Stimulated activated CD8-positive, alpha-beta memory T cell treated with anti-CD3 and anti-CD28 coated beads, Interleukin-7, amount 100 ng/mL, for 1 hour (primary cell): Measurements from ENCODE around the gene KLHL30.

Experiments used
- DNase-seq, 2 donors: peaks; one replicate each; pipeline ENCODE4 v3.0.0-alpha.2; 2020; ENCODE audit warnings: low read depth in 2 of 2

The KLHL30 gene

DNA sequence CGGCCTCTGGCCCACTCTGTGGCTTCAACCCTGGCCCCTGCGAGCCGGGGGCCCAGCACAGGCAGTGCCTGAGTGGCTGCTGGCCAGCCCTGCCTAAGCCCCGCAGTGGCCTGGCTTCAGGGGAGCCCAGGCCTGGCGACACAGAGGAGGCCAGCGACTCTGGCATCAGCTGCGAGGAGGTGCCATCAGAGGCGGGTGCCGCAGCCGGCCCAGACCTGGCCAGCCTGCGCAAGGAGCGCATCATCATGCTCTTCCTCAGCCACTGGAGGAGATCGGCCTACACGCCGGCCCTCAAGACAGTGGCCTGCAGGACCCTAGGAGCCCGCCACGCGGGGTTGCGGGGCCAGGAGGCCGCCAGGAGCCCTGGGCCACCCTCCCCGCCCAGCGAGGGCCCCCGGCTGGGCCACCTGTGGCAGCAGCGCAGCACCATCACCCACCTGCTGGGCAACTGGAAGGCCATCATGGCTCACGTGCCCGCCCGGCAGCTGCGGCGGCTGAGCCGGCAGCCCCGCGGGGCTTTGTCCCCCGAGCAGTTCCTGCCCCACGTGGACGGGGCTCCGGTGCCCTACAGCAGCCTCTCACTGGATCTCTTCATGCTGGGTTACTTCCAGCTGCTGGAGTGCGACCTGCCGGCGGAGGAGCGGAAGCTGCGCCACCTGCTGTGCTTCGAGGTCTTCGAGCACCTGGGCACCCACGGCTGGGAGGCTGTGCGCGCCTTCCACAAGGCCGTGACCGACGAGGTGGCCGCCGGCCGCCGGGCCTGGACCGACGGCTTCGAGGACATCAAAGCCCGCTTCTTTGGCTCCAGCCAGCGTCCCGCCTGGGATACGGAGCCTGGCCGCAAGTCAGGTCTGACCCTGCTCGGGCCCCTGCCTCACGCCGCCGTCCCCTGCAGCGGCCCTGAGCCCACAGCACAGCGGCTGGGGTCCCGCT lies 7.5 kb upstream of the KLHL30 start:
- no peak for DNase-seq

DNA sequence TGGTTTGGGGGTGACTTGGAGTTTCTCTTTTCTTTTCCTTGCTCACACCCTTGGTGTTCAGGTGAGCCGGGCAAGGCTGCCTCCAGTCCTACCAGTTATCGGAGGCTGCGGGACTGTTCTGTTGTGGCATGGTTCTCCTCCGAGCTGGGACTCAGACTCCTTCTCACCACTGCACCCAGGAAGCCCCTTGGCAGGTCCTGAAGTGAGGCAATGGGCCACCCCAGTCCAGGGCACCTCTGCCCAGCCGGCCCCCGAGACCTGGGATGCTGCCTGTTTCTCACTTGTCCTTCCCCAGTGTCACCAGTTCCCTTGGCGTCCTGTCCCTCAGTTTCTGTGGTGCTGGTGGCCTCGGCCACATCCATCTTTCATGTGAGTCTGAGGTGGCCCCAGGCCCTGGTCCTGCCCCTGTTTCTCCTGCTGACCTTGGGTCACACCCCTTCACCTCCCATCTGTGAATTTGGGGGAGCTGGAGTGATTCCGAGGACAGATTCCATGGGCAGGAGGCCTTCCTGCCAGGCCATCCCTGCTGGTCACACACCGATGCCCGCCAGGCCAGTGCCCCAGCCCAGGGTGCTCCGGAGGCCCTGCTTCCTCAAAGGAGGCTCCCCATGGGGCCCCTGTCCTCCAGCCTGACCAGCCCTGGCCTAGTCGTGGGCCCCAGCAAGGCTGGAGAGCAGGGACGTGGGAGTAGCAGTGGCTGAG lies 6.6 kb upstream of the KLHL30 start:
- no peak for DNase-seq

DNA sequence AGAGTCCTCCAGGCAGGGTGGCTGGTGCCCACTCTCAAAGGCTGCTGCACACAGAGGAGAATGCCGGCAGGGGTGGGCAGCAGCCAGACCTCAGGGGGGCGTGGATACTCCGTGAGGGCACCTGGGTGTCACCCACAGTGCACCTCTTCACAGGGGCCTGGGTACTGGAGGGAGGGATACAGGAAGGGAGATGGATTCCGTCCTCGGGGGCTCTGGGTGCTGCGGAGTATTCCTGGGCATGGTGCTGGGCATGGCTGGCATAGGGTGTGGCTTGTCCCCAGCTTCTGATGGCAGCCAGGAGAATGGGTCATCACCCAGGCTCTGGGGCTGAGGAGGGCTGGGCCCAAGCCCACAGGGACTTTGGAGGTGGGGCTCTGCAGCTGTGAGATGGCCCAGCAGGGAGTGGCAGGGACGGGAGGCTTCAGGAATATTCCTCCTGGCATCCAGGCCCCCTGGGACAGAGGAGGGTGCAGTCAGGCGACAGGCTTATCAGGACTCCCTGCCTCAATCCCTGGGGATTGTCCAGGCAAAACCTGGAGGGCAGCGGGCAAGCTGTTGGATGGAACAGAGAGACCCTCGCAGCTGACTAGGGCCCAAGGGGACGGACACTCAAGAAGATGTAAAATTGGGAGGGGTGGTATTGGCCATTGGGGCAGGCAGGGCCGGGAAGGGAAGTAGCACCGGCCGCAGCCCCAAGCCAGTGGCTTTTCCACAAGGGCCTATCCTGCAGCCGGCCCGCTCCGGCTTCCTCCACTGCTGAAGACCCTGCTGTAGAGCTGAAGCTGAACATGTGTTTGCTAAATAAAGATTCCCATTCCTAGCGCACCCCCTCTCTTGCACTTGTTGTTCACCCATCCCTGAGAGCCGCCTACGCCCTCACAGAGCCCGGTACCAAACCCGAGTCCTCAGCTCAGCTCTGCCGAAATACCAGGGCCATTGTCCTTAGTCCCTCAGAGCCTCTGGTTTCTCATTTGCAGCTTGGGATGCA lies 5.7 kb upstream of the KLHL30 start:
- no peak for DNase-seq

DNA sequence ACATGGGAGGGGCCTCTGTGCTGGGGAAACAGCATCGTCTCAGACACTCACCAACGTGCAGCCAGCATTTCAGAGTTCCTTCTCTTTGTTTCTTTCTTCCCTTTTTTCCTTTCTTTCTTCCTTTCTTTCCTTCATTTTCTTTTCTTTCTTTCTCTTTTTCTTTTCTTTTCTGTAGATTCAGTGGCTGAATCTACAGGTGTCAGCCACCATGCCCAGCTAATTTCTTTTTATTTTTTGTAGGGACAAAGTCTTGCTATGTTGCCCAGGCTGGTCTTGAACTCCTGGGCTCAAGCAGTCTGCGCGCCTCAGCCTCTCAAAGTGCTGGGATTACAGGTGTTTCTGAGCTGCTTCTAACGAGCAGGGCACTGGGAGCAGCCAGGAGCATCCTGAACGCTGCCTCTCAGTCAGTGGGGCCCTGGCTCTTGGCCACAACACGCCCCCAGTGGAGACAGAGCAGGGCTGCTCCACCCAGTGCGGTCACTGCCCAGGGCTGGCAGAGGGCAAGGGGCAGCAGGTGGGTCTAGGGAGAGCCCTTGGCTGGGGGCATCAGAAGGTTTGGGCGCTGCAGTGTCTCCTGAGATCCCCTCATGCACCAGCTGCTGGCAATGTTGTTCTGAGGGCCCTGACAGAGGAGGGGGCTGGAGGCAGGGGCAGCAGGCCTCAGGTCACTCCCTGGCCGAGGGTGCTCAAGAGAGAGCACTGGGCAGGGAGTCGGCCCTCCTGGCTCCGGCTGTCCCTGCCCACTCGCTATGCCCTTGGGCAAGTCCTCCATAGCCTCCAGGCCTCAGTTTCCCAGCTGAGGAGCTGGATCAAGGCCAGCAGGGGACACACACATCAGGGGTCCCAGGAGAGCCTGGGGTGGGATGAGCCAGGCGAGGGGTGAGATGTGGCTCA lies 4.7 kb upstream of the KLHL30 start:
- DNase-seq, result no peak

DNA sequence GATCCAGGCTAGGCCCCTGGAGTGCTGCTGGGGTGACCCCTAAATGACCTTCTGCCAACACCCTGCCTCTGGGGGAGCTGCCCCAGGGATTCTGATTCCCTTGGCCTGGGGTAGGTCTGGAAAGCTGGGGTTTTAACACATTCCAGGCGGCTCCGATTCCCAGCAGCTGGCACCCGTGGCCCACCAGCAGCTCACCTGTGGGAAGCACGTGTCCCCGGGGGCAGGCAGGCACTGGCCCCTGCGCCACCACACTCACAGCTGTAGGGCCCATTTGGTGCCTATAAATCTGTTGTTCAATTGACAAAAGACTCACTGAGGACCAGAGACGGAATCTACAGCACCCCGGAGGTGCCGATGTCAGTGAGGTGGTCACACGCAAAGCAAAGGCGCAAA lies 4.1 kb upstream of the KLHL30 start:
- DNase-seq, result no peak

DNA sequence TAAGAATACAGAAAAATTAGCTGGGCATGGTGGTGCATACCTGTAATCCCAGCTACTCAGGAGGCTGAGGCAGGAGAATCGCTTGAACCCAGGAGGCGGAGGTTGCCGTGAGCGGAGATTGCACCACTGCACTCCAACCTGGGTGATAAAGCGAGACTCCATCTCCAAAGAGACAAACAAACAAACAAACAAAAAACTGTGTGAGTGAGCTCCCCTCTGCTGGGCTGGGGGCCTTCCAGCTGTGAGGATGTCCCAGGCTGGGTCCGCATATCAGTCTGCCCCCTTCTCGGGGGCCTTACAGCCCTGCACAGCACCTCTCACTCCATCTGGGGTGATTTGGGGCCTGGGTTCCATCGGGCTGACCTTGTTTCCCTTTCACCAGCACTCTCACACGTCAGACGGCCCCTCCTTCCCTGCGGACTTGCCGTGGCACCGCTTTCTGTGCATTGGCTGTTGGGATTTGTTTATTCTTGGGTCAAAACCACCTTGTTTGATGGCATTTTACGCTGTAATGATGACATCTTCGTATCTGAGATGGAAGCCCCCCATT lies 2.8 kb upstream of the KLHL30 start:
- no peak for DNase-seq

DNA sequence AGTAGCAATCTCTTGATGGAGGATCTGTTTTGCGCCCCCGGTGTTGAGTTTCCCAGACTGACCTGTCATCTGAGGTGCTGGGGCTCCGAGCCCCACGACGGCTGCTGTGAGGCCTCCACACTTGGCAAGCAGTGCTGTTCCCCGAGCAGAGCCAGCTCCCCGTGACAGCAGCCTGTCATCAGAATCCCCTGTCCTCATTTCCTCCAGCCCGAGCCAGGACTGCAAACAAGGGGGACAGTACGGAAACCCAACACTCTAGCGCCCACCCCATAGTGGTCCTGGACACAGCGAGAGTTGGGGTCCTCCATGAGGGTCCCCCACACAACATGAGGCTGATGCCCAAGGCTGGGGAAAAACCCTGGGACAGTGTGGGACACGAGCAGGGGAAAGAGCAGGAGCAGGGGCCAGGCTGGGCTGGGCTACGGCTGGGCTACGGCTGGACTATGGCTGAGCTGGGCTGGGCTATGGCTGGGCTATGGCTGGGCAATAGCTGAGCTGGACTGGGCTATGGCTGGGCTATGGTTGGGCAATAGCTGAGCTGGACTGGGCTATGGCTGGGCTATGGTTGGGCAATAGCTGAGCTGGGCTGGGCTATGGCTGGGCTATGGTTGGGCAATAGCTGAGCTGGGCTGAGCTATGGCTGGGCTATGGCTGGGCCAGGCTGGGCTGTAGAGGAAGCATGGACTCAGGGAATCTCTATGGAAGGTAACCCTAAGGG lies 1.5 kb upstream of the KLHL30 start:
- DNase-seq, result no peak

DNA sequence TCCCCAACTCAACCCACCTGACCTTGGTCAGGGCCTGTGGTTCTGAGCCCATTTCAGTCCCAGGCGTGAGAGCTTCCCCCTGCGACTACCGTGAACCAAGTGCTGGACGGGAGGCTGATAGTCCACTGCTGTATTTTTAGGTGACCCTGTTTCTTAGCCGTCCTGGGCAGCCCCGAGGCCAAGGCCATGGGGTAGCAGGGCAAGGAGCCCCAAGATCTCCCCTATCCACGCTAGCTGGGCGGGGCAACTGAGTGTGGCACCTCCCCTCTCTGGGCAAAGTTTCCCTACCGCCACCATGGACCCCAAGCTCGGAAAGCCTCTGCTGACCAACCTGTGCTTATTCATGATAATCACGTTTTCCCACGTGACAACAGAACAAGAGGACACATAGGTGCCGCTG lies 583 bp upstream of the KLHL30 start:
- DNase-seq, result no peak

DNA sequence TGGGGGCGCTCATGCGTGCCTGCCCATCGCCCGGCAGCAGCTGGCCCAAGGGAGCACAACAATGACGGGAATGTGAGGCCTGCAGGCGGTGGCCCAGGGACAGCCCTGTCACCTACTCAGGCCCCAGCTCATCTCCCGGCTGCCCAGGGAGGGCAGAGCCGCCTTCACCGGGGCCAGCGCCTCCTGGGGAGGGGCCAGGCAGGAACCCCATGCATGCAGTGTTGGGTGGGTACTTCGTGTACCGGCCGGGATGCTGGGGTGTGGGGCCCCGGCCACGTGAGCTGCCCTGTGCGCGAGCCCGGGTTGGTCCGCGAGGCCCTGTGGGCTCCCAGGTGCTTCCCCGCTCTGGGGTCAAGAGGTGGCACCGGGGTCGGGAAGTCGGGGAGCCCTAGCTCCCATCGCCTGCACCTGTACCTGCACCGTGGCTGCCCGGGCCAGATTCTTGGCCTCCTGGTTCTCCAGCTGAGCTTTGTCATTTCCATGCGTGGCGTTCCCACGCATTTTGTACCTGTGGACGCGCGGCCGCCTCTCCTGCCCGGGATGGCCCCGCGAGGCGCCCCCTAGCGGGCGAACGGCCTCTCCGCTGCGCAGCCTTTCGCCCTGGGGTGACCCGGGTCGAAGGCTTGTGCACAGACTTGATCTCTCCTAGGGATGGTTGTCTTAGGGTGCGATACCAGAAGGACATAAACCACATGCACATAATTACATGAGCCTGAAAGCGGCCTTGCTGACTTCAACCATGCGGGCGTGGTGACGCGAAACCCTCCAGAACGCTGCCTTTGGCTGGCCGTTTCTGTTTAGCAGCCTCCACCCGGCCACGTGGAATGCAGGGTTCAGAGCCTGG lies 950 bp downstream of the KLHL30 start:
- no peak for DNase-seq

DNA sequence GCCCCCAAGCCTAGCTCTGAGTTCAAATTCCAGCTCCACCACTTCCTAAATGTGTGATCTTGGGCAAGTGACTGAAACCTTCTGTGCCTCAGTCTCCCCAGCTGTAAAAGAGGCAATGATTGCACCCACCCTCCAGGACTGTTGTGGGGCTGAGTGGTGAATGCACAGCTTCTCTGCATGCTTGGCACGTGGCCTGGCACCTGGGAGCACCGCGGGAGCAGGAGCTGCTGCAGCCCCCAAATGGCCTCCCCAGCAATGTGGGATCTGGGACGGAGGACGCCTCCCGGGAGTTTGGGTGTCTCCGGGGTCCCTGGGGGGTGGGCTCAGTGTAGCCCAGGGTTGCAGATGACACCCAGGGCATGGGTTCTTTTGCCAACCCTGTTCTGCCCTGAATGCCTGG lies 1.6 kb downstream of the KLHL30 start:
- DNase-seq, result no peak

DNA sequence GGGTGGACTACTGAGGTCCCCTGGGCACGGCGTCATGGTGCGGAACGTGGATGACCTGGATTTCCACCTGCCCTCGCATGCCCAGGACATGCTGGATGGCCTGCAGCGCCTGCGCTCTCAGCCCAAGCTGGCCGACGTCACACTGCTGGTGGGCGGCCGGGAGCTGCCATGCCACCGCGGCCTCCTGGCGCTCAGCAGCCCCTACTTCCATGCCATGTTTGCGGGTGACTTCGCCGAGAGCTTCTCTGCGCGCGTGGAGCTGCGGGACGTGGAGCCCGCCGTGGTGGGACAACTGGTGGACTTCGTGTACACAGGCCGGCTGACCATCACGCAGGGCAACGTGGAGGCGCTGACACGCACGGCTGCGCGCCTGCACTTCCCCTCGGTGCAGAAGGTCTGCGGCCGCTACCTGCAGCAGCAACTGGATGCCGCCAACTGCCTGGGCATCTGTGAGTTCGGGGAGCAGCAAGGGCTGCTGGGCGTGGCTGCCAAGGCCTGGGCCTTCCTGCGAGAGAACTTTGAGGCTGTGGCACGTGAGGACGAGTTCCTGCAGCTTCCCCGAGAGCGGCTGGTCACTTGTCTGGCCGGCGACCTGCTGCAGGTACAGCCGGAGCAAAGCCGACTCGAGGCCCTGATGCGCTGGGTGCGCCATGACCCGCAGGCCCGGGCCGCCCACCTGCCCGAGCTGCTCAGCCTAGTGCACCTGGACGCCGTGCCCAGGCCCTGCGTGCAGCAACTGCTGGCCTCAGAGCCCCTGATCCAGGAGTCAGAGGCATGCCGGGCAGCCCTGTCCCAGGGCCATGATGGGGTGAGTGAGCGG lies 2.5 kb downstream of the KLHL30 start:
- no peak for DNase-seq

DNA sequence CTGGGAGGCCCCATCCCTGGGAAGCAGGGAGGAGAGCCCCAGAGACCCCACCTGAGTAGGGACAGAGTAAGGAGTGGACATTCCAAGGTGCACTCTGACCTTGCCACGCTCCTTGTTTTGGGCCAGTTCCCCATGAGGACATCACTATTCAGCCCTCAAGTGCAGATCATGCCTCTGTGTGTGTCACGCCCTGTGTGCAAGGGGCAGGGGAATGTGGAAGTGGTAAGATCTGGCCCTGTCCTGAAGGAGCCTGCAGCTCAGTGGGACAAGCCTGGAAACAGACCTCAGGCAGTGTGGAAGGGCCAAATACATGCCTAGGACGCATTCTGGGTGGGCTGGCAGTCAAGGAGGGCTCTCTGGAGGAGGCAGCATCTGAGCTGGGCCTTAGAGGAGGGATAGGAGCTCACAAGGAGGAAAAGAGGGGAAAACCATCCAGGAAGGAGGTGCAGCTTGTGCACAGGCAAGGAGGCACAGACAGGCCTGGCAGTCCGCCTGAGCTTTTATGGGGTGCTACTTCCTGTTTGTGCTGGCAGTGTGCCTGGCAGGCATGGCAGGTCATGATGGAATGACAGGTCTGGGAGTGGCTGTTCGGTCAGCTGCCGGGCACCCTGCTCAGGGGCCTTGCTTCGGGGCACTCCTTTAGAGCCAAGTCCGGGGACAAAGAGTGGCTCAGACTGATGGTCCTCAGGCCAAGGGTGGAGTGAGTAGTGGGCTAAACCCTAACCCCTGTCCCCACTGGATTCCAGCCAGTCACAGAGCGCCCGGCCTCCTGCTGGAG lies 3.3 kb downstream of the KLHL30 start:
- no peak for DNase-seq

DNA sequence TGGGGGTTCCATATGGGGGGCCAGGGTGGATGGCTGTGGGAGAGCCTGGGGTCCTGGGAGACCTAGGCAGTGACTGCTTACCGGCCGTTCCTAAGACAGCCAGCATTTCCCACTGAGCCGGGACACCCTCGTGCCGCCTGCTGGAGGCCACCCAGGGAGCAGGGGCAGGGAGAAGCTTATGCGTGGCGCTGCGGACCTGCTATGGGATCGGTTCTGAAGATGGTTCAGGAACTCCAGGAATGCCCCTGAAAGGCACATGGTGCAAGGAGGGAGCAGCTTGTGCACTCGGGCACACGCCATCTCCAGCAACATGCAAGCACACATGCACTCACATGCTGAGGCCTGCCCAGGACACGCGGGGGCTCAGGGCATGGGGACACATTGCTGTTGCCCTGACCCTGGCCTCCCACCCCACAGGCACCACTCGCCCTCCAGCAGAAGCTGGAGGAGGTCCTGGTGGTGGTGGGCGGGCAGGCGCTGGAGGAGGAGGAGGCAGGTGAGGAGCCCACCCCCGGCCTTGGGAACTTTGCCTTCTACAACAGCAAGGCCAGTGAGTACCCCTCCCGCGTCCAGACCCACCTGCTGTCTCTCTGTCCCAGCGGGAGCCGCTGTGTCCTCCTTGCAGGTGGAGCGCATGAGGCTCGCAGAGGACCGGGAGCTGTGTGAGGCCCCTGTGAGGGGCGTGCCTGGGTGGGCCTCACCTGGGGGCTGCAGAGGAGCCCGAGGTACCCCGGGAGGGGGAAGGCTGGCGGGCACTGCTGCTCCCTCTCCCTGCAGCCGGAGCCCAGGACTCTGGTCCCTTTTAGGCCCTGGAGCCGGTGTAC lies 4.1 kb downstream of the KLHL30 start:
- DNase-seq, result no peak

DNA sequence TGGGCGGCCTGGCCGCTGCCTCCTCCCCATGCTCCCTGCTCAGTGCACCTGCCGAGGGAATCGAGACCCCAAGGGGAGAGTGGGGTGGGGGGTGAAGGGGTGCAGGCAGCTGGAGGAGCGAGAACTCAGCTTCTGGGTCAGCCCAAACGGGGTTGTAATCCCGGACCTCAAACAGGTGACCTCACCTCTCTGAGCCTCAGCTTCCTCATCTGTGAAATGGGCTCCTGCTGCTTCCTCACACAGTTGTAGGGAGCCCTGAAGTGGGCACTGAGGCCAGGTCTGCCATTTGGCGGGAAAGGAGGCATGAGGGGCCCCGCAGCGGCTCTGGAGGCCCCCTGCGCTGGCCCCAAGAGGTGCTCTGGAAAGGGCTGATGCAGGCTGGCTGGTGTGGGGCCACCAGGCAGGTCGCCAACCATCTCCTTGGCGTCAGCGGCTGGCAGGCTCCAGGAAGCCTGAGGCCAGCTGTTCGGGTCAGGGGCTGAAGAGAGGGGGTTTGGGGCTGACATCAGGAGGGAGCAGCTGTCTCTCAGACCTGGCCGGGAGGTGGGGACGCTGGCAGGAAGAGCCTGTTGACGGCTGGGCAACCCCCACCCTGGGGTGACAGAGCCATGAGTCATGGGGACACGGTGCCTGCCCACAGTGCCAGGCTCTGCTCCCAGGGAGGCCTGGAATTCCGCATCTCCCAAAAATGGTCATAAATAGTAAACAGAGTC lies 4.9 kb downstream of the KLHL30 start:
- DNase-seq, result no peak

DNA sequence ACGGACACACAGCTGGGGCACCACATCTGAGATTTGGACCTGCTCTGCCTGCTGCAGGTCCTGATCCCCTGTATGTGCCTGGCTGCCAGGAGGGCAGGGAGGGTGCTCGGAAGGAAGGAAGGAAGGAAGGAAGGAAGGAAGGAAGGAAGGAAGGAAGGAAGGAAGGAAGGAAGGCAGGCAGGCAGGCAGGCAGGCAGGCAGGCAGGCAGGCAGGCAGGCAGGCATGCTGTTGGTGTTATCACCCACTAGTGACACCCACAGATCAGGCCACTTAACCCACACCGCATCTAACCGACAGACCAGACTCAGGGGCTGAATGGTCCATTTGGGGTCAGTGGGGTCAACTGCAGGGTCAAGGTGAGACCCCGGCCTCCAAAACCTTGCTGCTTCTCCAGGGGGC lies 5.8 kb downstream of the KLHL30 start:
- no peak for DNase-seq

DNA sequence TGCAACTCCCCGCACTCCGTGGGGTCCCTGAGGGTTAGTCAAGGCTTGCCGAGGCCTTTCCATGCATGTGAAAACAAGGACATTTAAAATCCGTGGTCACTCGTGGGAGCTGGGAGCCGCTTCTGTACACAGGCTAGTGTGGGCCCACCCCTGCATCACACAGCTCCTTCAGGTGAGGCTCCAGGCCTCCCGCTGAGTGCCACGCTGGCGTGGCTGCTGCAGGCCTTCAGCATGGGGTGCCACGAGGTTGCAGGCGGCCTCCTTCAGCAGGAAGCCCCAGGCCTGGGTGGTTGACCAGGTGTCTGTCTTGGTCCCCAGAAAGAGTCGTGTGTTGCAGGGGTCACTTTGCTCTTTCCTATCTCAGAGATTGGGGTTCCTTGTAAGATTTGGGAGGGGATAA lies 6.6 kb downstream of the KLHL30 start:
- DNase-seq, result no peak
